ENCODE data around the gene FSTL4.

GRCh38 chr5:133267601-133268000, 344.7 kb downstream of the FSTL4 start:
- no peak for TF ChIP-seq CTCF (IDR thresholded peaks at IDR 0.05)
- no peak for TF ChIP-seq POLR2A (IDR thresholded peaks at IDR 0.05)

All from uterus (tissue), 2 donors.